GM18870 (cell line): ENCODE measurements around the gene BAG2.

Experiments used
- ATAC-seq: cut with Tn5 transposase; IDR thresholded peaks from one replicate; pipeline ENCODE4 v1.9.1; 2021; ENCODE audit warnings: moderate library complexity; ENCODE audit not compliant: unreplicated experiment

BAG2 gene

GRCh38 chr6:57172136-57173055 is at the start of gene BAG2:
Gene BAG2, plus strand, starts transcription at chr6:57172326. Its CDS starts 372 bp downstream, at chr6:57172698.
- ATAC-seq = peak; percentile 81

DNA sequence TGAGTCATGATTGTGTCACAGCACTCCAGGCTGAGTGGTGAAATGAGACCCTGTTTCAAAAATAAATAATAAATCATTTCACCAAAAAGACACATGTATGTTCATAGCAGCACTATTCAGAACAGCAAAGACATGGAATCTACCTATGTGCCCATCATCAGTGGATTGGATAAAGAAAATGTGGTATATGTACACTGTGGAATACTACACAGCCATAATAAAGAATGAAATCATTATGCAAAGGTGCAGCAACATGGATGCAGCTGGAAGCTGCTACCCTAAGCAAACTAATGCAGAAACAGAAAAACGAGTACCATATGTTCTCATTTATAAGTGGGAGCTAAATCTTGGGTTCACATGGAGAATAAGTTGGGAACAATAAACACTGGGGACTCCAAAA is 49.0 kb upstream of the BAG2 start:
- ATAC-seq = no peak

DNA sequence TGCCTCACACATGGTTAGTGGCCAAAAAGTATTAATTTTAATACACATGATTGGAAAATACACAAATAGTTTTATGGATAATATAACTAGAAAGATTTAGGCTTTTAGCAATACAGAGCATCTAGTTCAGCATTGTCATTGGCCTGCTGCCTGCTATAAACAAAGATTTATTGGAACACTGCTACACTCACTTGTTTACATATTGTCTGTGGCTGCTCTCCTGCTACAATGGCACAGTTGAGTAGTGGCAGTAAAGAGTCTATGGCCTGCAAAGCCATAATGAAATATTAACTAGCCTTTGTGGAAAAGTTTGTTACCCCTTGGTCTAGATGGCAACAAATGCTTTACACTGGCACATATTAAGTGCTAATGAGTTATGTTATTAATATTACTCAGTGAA is 44.4 kb upstream of the BAG2 start:
- ATAC-seq = no peak

- ATAC-seq = no peak
Observed at GRCh38 chr6:57130661-57131177, 41.4 kb upstream of the BAG2 start.

- no peak for ATAC-seq
Observed at GRCh38 chr6:57134954-57135353, 37.2 kb upstream of the BAG2 start.

DNA sequence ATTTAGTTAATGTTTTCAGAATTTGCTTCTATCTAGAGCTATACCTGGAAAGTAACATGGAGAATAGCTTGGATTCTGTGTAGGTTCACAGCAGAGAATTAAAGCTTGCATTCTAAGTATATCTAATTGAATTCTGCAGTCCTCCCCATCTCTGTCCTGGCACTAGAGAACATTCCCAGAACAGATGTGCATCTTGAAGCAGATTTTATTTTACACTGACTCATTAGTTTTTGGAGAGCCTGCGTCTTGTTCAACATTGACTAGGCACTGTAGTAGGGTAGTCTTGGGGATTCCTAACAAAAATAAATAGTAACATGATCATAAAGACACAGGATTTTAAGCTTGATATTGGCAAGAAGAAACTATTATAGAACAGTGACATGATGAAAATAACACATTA is 36.2 kb upstream of the BAG2 start:
- no peak for ATAC-seq

- ATAC-seq = no peak
Observed at GRCh38 chr6:57137350-57137749, 34.8 kb upstream of the BAG2 start.

DNA sequence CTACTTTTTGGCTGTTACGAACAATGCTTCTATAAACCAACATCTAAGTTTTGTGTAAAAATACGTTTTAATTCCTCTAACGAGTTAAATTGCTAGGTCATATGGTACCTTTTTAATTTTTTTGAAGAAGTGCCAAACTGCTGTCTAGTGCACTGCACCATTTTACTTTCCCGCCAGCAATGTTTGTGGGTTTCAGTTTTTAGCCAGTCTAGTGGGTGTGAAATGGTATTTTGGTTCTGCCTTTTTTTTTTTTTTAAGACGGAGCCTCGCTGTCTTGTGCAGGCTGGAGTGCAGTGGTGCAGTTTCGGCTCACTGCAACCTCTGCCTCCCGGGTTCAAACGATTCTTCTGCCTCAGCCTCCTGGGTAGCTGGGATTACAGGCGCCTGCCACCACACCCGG is 34.1 kb upstream of the BAG2 start:
- no peak for ATAC-seq

DNA sequence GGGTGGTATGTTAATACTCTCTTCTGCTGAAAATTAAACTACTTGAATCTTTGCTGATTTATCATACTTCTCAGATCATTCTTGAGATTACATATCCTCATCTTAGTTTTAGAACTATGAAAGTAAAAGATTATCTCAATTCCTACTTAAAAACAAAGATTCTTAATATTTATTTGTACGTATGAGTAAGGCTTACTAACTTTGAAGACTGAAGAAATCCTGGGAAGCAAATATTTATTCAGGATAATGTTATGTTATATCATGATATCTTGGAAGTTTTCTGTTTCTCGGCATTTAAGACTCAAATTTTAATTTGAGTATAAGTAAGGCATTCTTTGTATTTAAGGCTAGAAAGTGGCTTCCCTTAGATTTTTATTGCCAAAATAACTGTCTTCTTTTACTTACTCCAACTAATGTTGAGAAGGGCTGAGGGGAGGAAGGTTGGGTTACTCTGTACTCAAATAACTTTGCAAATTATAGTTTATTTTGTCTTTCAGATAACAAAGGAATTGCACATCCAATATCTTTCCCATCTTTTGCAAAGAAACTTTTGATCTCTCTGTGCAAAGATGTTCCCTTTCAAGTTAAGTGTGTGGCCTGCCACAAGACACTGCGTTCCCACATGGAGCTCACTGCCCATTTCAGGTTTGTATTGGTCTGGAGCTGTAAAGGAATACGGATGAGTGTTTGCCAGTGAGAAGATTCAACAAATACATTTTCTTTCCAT is 30.5 kb upstream of the BAG2 start:
- no peak for ATAC-seq

DNA sequence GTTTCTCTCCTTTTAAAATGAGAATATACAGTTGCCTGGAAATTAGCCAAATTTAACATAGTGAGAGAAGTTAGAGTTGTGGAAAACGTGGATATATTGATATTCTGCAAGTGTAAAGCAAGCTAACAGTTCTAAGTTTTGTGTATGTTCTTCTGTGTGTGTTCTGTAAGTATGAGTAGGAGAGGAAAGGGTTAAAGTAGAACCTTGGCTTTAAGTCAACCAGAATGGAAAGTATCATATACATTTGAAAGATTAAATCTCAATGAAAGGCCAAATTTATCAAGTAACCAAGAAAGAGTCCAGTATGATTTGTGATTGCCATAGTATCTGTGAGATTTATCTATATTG is 30.0 kb upstream of the BAG2 start:
- no peak for ATAC-seq

- ATAC-seq = no peak
Observed at GRCh38 chr6:57143690-57144089, 28.4 kb upstream of the BAG2 start.

DNA sequence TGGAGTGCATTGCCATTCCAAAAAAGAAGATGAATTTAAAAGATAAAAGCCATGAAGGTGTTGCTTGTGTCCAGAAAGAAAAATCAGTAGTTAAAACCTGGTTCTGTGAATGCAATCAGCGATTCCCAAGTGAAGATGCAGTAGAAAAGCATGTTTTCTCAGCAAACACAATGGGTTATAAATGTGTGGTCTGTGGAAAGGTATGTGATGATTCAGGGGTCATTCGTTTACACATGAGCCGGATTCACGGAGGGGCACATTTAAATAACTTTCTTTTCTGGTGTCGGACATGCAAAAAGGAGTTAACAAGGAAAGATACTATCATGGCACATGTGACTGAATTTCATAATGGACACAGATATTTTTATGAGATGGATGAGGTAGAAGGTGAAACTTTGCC is 24.7 kb upstream of the BAG2 start:
- no peak for ATAC-seq

GRCh38 chr6:57147955-57148858 is 23.9 kb upstream of the BAG2 start:
- ATAC-seq = no peak

- ATAC-seq = no peak
Observed at GRCh38 chr6:57158658-57159057, 13.5 kb upstream of the BAG2 start.

GRCh38 chr6:57159127-57159526 is 13.0 kb upstream of the BAG2 start:
- ATAC-seq = no peak

DNA sequence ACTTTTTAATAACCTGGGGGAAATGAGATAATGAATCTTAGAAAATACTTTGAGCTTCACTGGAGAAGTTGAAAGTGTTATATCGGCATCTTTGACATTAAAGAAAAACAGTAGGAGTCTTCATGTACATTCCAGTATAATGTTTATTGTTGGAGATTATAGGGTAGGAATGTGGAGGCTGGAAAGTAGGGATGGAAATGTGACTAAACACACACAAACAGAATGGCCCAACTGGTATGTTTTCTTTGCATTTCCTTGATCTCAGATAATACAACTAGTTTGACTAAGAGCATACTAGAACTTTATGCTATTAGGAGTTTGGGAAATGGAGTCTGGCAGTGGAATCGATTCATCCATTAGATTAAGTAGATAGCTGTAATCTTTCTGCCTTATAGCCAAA is 10.1 kb upstream of the BAG2 start:
- ATAC-seq = no peak

GRCh38 chr6:57162516-57162915 is 9.6 kb upstream of the BAG2 start:
- no peak for ATAC-seq

GRCh38 chr6:57163956-57164355 is 8.2 kb upstream of the BAG2 start:
- ATAC-seq = no peak

DNA sequence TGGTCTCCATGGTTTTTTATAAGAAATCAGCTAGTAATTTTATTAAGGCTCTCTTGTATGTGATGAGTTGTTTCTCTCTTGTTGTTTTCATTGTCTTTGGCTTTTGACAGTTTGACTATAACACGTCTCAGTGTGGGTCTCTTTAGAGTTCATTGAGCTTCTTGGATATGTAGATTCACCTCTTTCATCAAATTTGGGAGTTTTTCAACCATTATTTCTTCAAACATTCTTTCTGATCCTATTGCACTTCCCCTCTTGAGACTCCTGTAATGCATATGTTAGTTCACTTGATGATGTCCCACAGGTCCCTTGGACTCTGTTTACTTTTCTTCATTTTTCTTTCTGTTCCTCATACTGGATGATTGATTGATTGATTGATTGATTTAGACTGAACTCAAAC is 7.0 kb upstream of the BAG2 start:
- no peak for ATAC-seq

DNA sequence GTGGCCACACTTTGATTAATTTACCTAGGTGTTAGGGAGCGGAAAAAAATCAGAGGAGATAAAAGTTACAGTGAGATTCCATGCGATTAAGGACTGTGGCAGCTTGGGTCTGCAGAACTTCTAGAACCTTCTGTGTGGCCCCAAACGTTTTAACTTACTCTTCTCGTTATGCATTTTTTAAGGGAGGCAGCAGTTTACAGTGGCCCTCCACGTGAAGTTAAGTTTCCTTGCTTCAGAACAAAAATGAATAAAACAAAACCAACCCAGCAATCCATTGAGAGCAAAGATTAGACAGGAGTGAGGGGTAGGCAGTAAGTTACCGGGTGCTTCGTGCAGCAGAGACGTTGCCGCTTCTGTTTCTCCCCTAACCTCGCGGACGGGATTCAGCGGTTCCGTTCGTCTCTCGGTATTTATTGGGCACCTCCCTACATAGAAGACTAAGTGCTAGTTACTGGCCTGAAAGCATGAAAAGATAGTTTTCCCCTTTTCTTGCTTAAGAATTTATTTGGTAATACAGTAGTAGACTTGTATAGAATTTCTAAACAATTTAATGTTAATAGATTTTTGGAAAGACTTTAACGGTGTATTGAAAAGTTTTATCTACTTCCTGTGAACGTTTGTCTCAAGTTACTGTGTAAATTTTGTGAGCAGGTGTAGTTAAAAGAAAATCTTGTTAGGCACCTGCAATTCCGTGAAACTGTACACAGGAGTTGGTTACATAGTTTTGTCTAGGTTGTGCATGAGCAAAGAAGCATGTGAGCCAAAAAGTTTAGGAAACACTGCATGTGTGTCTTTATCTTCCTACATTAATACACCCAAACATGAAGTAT is 1.1 kb downstream of the BAG2 start:
- no peak for ATAC-seq
